IMR-90 (cell line): ENCODE data around the gene BRINP1. TPM values are rescaled to one million over a fixed set of nuclear protein-coding genes. Genes with fewer than 3 reads are reported as not detected.

Experiments
- ATAC-seq: fragments of 200-7000 bp; cut with Tn5 transposase; 2 replicates; pipeline ENCODE4 v1.9.1; 2020; ENCODE audit warnings: low read depth, mild to moderate bottlenecking, moderate library complexity
- BruUV-seq: library from RNA; stranded (reverse); fragments of 400-500 nt; replicated peaks from 2 replicates; lab custom pipeline; 2021; lab: Mats Ljungman, UMichigan
- CTCF ChIA-PET: fragments of 300-600 bp; formaldehyde crosslinking; extraction: SDS; loops from one replicate; lab custom pipeline; 2021; ENCODE audit warnings: antibody characterized with exemption; lab: Yijun Ruan, JAX
- POLR2A ChIA-PET: fragments of 300-600 bp; sonication (Branson Sonifier 250); formaldehyde crosslinking; loops from one replicate; lab custom pipeline; 2022; ENCODE audit warnings: antibody characterized with exemption; ENCODE audit not compliant: unreplicated experiment; lab: Charles Lee
- DNase-seq: peaks from one replicate; pipeline ENCODE4 v3.0.0; 2013
- H2AFZ ChIP-seq: replicated peaks from 2 replicates; pipeline ENCODE3; 2013; ENCODE audit warnings: low read length, mild to moderate bottlenecking; ENCODE audit not compliant: poor library complexity
- H2AK5ac ChIP-seq: 2 replicates; pipeline ENCODE4 v1.6.1; 2013; ENCODE audit warnings: low read depth, low read length, inconsistent platforms
- H2AK9ac ChIP-seq: replicated peaks from 2 replicates; pipeline ENCODE3; 2013; ENCODE audit warnings: mild to moderate bottlenecking, low read depth, low read length, moderate library complexity; ENCODE audit not compliant: poor library complexity
- H2BK120ac ChIP-seq: 2 replicates; pipeline ENCODE4 v1.6.1; 2013; ENCODE audit warnings: low read depth, low read length, inconsistent platforms
- H2BK15ac ChIP-seq: 3 replicates; pipeline ENCODE4 v1.6.1; 2013; ENCODE audit warnings: low read depth, low read length, inconsistent platforms
- H2BK20ac ChIP-seq: 2 replicates; pipeline ENCODE4 v1.6.1; 2013; ENCODE audit warnings: low read depth, mild to moderate bottlenecking, inconsistent platforms, low read length, moderate library complexity
- H2BK5ac ChIP-seq: 2 replicates; pipeline ENCODE4 v1.6.1; 2013; ENCODE audit warnings: mild to moderate bottlenecking, low read depth, low read length, inconsistent platforms; ENCODE audit not compliant: poor library complexity, severe bottlenecking
- H3K14ac ChIP-seq: replicated peaks from 2 replicates; pipeline ENCODE4 v1.6.1; 2013; ENCODE audit warnings: low read depth, low read length, inconsistent platforms
- H3K18ac ChIP-seq: 2 replicates; pipeline ENCODE4 v1.6.1; 2013; ENCODE audit warnings: low read depth, low read length, control low read depth
- H3K23ac ChIP-seq: 2 replicates; pipeline ENCODE4 v1.6.1; 2013; ENCODE audit warnings: low read depth, low read length, inconsistent platforms
- H3K27ac ChIP-seq: 2 replicates; pipeline ENCODE4 v1.5.1; 2013; ENCODE audit warnings: mild to moderate bottlenecking, control low read depth, low read length; ENCODE audit not compliant: insufficient read depth
- H3K27me3 ChIP-seq: 2 replicates; pipeline ENCODE4 v1.6.1; 2013; ENCODE audit warnings: low read length; ENCODE audit not compliant: control insufficient read depth, insufficient read depth
- H3K36me3 ChIP-seq: 2 replicates; pipeline ENCODE4 v1.6.1; 2013; ENCODE audit warnings: low read length, mixed read lengths; ENCODE audit not compliant: control insufficient read depth, insufficient read depth
- H3K4ac ChIP-seq: 2 replicates; pipeline ENCODE4 v1.6.1; 2013; ENCODE audit warnings: low read depth, low read length, inconsistent platforms
- H3K4me1 ChIP-seq: 2 replicates; pipeline ENCODE4 v1.6.1; 2013; ENCODE audit warnings: low read length, mixed read lengths; ENCODE audit not compliant: control insufficient read depth, insufficient read depth
- H3K4me2 ChIP-seq: 2 replicates; pipeline ENCODE4 v1.6.1; 2013; ENCODE audit warnings: low read depth, mild to moderate bottlenecking, control low read depth, low read length, moderate library complexity
- H3K4me3 ChIP-seq: 2 replicates; pipeline ENCODE4 v1.5.1; 2013; ENCODE audit warnings: low read depth, mild to moderate bottlenecking, control low read depth, low read length, moderate library complexity; ENCODE audit not compliant: insufficient read depth
- H3K56ac ChIP-seq: 2 replicates; pipeline ENCODE4 v1.6.1; 2013; ENCODE audit warnings: low read length, inconsistent platforms; ENCODE audit not compliant: insufficient read depth; ENCODE audit errors: extremely low read depth
- H3K79me1 ChIP-seq, 2 experiments: 2 replicates each; pipeline ENCODE4 v1.6.1; 2013; ENCODE audit warnings: low read length in 2 of 2, inconsistent platforms in 1 of 2, low read depth in 1 of 2
- H3K9ac ChIP-seq: 2 replicates; pipeline ENCODE4 v1.6.1; 2013; ENCODE audit warnings: low read depth, low read length, control low read depth
- H3K9me1 ChIP-seq: 2 replicates; pipeline ENCODE4 v1.6.1; 2013; ENCODE audit warnings: low read length, inconsistent platforms; ENCODE audit not compliant: insufficient read depth
- H3K9me3 ChIP-seq: 2 replicates; pipeline ENCODE4 v1.6.1; 2013; ENCODE audit warnings: low read length; ENCODE audit not compliant: control insufficient read depth, insufficient read depth
- H4K20me1 ChIP-seq: 2 replicates; pipeline ENCODE4 v1.6.1; 2013; ENCODE audit warnings: low read length, inconsistent platforms; ENCODE audit not compliant: insufficient read depth
- H4K5ac ChIP-seq: 2 replicates; pipeline ENCODE4 v1.6.1; 2013; ENCODE audit warnings: mild to moderate bottlenecking, low read depth, low read length, control low read depth
- H4K8ac ChIP-seq, 2 experiments: 2 replicates each; pipeline ENCODE4 v1.6.1; 2013; ENCODE audit warnings: low read depth in 2 of 2, low read length in 2 of 2, control low read depth in 1 of 2, inconsistent platforms in 1 of 2
- H4K91ac ChIP-seq: 2 replicates; pipeline ENCODE4 v1.6.1; 2013; ENCODE audit warnings: low read depth, low read length, inconsistent platforms; ENCODE audit not compliant: insufficient read depth
- CEBPB ChIP-seq: IDR thresholded peaks from 2 replicates; pipeline ENCODE4 v1.6.1; 2012; ENCODE audit warnings: low read depth, low read length, improper control_type of control experiment
- CHD1 ChIP-seq: IDR thresholded peaks from 2 replicates; pipeline ENCODE4 v1.6.1; 2012; ENCODE audit warnings: low read depth, low read length, improper control_type of control experiment
- CTCF ChIP-seq: conservative IDR thresholded peaks from 2 replicates; pipeline ENCODE4 v1.5.1; 2012; ENCODE audit warnings: mild to moderate bottlenecking, low read depth, low read length, improper control_type of control experiment
- FOS ChIP-seq: fragments of 150-350 bp; IDR thresholded peaks from 2 replicates; pipeline ENCODE4 v1.6.1; 2016; ENCODE audit warnings: low read depth, low read length
- MAFK ChIP-seq: IDR thresholded peaks from 2 replicates; pipeline ENCODE4 v1.6.1; 2012; ENCODE audit warnings: low read depth, low read length, improper control_type of control experiment
- NFE2L2 ChIP-seq: fragments of 150-350 bp; IDR thresholded peaks from 2 replicates; pipeline ENCODE4 v1.6.1; 2016; ENCODE audit warnings: low read depth, mild to moderate bottlenecking, low read length
- POLR2A ChIP-seq: IDR thresholded peaks from 2 replicates; pipeline ENCODE4 v1.6.1; 2012; ENCODE audit warnings: mild to moderate bottlenecking, low read depth, low read length
- RCOR1 ChIP-seq: IDR thresholded peaks from 2 replicates; pipeline ENCODE4 v1.6.1; 2012; ENCODE audit warnings: mild to moderate bottlenecking, low read length, improper control_type of control experiment; ENCODE audit not compliant: insufficient replicate concordance
- RFX5 ChIP-seq: IDR thresholded peaks from 2 replicates; pipeline ENCODE4 v1.8.0; 2012; ENCODE audit warnings: low read depth, mild to moderate bottlenecking, low read length, moderate library complexity
- WGBS, 2 experiments: methylation state at CpG; one replicate each; pipeline versions ENCODE4 v1.1.5 to v1.1.7; 2013; ENCODE audit warnings: missing lambda C conversion rate in 2 of 2; ENCODE audit not compliant: insufficient read length in 1 of 2; ENCODE audit errors: extremely low coverage in 2 of 2; 5-methylcytosine and 5-hydroxymethylcytosine counted together
- dilution Hi-C: fragments of 300-500 bp; cut with HindIII; formaldehyde crosslinking; loops from one replicate; pipeline ENCODE4 v1.14.3; 2018; ENCODE audit warnings: low sequenced_read_pairs; ENCODE audit not compliant: unreplicated experiment
- in situ Hi-C: fragments of 300-500 bp; cut with MboI; formaldehyde crosslinking; loops from 3 replicates; pipeline ENCODE4 v1.14.3; 2019; ENCODE audit warnings: low sequenced_read_pairs, inconsistent platforms, mixed read lengths
- intact Hi-C: fragments of 100-400 bp; cut with micrococcal nuclease; formaldehyde crosslinking; loops from 2 replicates; pipeline ENCODE4 v1.10.0; 2022
- polyA plus RNA-seq, 3 experiments: library from polyadenylated mRNA; depleted of rRNA; stranded (reverse); fragments of >200 nt; gene quantifications; 2 replicates each; pipeline ENCODE4 v1.2.3, GENCODE V29; 2012; ENCODE audit warnings: low replicate concordance in 1 of 3
- total RNA-seq: library from RNA; depleted of rRNA; stranded (reverse); fragments of >200 nt; gene quantifications from 2 replicates; pipeline ENCODE4 v1.2.3, GENCODE V29; 2012

BRINP1 gene
- total and polyA plus RNA-seq, 2 of the 4 experiments (the other 2 are of a cell fraction) = under 0.01 TPM; not detected in 1

GRCh38 chr9:119368179-119368578, 1.1 kb downstream of the BRINP1 start:
- no peak overlapping the region for H3K9ac ChIP-seq
- H3K36me3 ChIP-seq = no peaks in the 10 kb centered on the region
- no peak overlapping the region for H2BK15ac ChIP-seq
- POLR2A ChIA-PET = no interaction called here
- CTCF ChIA-PET = no interaction called here
- no peak overlapping the region for H2AFZ ChIP-seq
- 5% methylated on average over 4 of the region's 10 CpGs; no CpG with 5 or more reads in 1 of the 2 experiments for whole genome bisulfite sequencing, 2 experiments
- H3K4me2 ChIP-seq = no peak overlapping the region
- H3K23ac ChIP-seq = no peak overlapping the region
- no peak overlapping the region for H2BK120ac ChIP-seq
- no peak overlapping the region for H3K4me3 ChIP-seq
- no peaks in the 10 kb centered on the region for H4K20me1 ChIP-seq
- intact Hi-C loops (loop anchor here (10.0 kb wide), 1 partner anchor 1723 kb away; no protein-coding TSS in a partner anchor), dilution Hi-C loops (no loop called here), in situ Hi-C loops (no loop called here)
- no peak for ATAC-seq
- H4K8ac ChIP-seq = no peak overlapping the region
- no peak overlapping the region for H2AK5ac ChIP-seq
- no peaks in the 10 kb centered on the region for H3K79me1 ChIP-seq
- no peak overlapping the region for H3K56ac ChIP-seq
- no peak for TF ChIP-seq CHD1
- TF ChIP-seq RFX5 = no peak
- TF ChIP-seq MAFK = no peak
- TF ChIP-seq NFE2L2 = no peak
- TF ChIP-seq CEBPB = no peak
- TF ChIP-seq RCOR1 = no peak
- TF ChIP-seq POLR2A = no peak
- TF ChIP-seq FOS = no peak
- no peak for TF ChIP-seq CTCF
- no TSS peak for BruUV-seq
- H3K4ac ChIP-seq = no peak overlapping the region
- DNase-seq = no peak
- no peak overlapping the region for H4K91ac ChIP-seq
- H3K4me1 ChIP-seq = no peaks in the 10 kb centered on the region
- H4K5ac ChIP-seq = no peak overlapping the region
- no peak overlapping the region for H3K18ac ChIP-seq
- H2BK20ac ChIP-seq = no peak overlapping the region
- no peaks in the 10 kb centered on the region for H3K27me3 ChIP-seq
- no peak overlapping the region for H3K14ac ChIP-seq
- H3K27ac ChIP-seq = no peak overlapping the region
- H3K9me3 ChIP-seq = peaks cover 8% of the 10 kb centered on the region
- no peaks in the 10 kb centered on the region for H3K9me1 ChIP-seq
- no peak overlapping the region for H2BK5ac ChIP-seq
- H2AK9ac ChIP-seq = no peak overlapping the region
